ENCODE measurements around the gene HOXA10.

The HOXA10 gene

GRCh38 chr7:27191833-27192545 is 17.9 kb upstream of the HOXA10 start:
- no peak overlapping the region for H3K4me3 ChIP-seq (ENCODE audit: low read depth, low read length)

- H3K4me3 ChIP-seq (ENCODE audit: low read depth, low read length), result no peak overlapping the region
Observed at GRCh38 chr7:27191161-27191731, 17.1 kb upstream of the HOXA10 start.

- H3K4me3 ChIP-seq (ENCODE audit: low read depth, low read length), result no peak overlapping the region
Observed at GRCh38 chr7:27189997-27190748, 16.1 kb upstream of the HOXA10 start.

- H3K4me3 ChIP-seq (ENCODE audit: low read depth, low read length), result no peak overlapping the region
Observed at GRCh38 chr7:27189295-27189996, 15.3 kb upstream of the HOXA10 start.

- no peak overlapping the region for H3K4me3 ChIP-seq (ENCODE audit: low read depth, low read length)
Observed at GRCh38 chr7:27188386-27189294, 14.5 kb upstream of the HOXA10 start.

GRCh38 chr7:27187475-27188385 is 13.6 kb upstream of the HOXA10 start:
- H3K4me3 ChIP-seq (ENCODE audit: low read depth, low read length), result no peak overlapping the region

GRCh38 chr7:27186668-27187474 is 12.8 kb upstream of the HOXA10 start:
- no peak overlapping the region for H3K4me3 ChIP-seq (ENCODE audit: low read depth, low read length)

GRCh38 chr7:27185854-27186667 is 11.9 kb upstream of the HOXA10 start:
- H3K4me3 ChIP-seq (ENCODE audit: low read depth, low read length), result no peak overlapping the region

- H3K4me3 ChIP-seq (ENCODE audit: low read depth, low read length), result no peak within 1 kb of the TSS
Observed at GRCh38 chr7:27185013-27185853, 11.1 kb upstream of the HOXA10 start, which contains the start of gene HOXA11. Gene HOXA11, minus strand, starts transcription at chr7:27185232. Its CDS starts 88 bp downstream, at chr7:27185144.

- H3K4me3 ChIP-seq (ENCODE audit: low read depth, low read length), result no peak overlapping the region
Observed at GRCh38 chr7:27184337-27185012, 10.4 kb upstream of the HOXA10 start.

GRCh38 chr7:27183682-27184336 is 9.7 kb upstream of the HOXA10 start:
- H3K4me3 ChIP-seq (ENCODE audit: low read depth, low read length), result no peak overlapping the region

GRCh38 chr7:27182861-27183681 is 9.0 kb upstream of the HOXA10 start:
- H3K4me3 ChIP-seq (ENCODE audit: low read depth, low read length), result no peak overlapping the region

- H3K4me3 ChIP-seq (ENCODE audit: low read depth, low read length), result no peak overlapping the region
Observed at GRCh38 chr7:27182285-27182841, 8.2 kb upstream of the HOXA10 start.

- no peak overlapping the region for H3K4me3 ChIP-seq (ENCODE audit: low read depth, low read length)
Observed at GRCh38 chr7:27181795-27182275, 7.7 kb upstream of the HOXA10 start.
